Measurements from ENCODE around the gene ATP5F1E. TPM values are rescaled to one million over a fixed set of nuclear protein-coding genes. Genes with fewer than 3 reads are reported as not detected.

Gene ATP5F1E
- total and polyA plus RNA-seq, 2 donors (not counting 3 experiments of a cell fraction or from before 2014, with no cell fraction given): 29.0 to 107 TPM

- Histone ChIP-seq H3K79me2 (ENCODE audit: control insufficient read depth, insufficient read depth, low read length) (no peaks in the 10 kb centered on the region), H3K4me2 (ENCODE audit: insufficient read depth, low read length) (no peak overlapping the region), H3K27ac (ENCODE audit: insufficient read depth, low read depth, low read length) (no peak overlapping the region), H3K9me1 (replicated peaks; ENCODE audit: control insufficient read depth, extremely low read depth, insufficient read depth, low read length) (no peaks in the 10 kb centered on the region), H3K4me1 (ENCODE audit: control insufficient read depth, extremely low read depth, insufficient read depth, low read length) (peaks cover 28% of the 10 kb centered on the region), H3K27me3 (ENCODE audit: control insufficient read depth in 2 of 2, insufficient read depth in 2 of 2, low read length in 2 of 2) (no peaks in the 10 kb centered on the region), H4K20me1 (replicated peaks; ENCODE audit: control insufficient read depth, extremely low read depth, insufficient read depth, low read length) (no peaks in the 10 kb centered on the region), H3K36me3 (ENCODE audit: control insufficient read depth in 2 of 2, extremely low read depth in 1 of 2, insufficient read depth in 2 of 2, low read length in 2 of 2) (no peaks in the 10 kb centered on the region), H2AFZ (ENCODE audit: low read depth, low read length) (no peak overlapping the region), H3K9me3 (replicated peaks; ENCODE audit: control insufficient read depth, insufficient read depth, low read length) (no peaks in the 10 kb centered on the region), H3K9ac (replicated peaks; ENCODE audit: extremely low read depth, insufficient read depth, low read length) (no peak overlapping the region), H3K4me3 (replicated peaks in 1 of 3; ENCODE audit: insufficient read depth in 1 of 3, low read depth in 1 of 3, low read length in 3 of 3) (no peak overlapping the region)
- TF ChIP-seq POLR2AphosphoS5 (IDR thresholded peaks at IDR 0.05; ENCODE audit: insufficient read depth, low read depth, low read length) (no peak), MYC (IDR thresholded peaks at IDR 0.05; ENCODE audit: low read depth, low read length) (no peak), FOS (IDR thresholded peaks at IDR 0.05; ENCODE audit: borderline replicate concordance, insufficient read depth, low read length) (no peak), MAX (IDR thresholded peaks at IDR 0.05; ENCODE audit: insufficient read depth, insufficient read length) (no peak), POLR2A (IDR thresholded peaks at IDR 0.05; ENCODE audit: low read depth, low read length) (no peak), EZH2 (IDR thresholded peaks at IDR 0.05; ENCODE audit: borderline replicate concordance, low read depth, low read length, severe bottlenecking) (no peak), GATA2 (IDR thresholded peaks at IDR 0.05; ENCODE audit: insufficient read depth, insufficient read length, low read depth, low read length) (no peak), JUN (IDR thresholded peaks at IDR 0.05; ENCODE audit: borderline replicate concordance, insufficient read depth, insufficient read length, low read depth) (no peak), CTCF (IDR thresholded peaks at IDR 0.05; ENCODE audit: extremely low read depth in 1 of 2, insufficient read depth in 1 of 2, low read depth in 1 of 2, low read length in 2 of 2) (no peak)
- dilution Hi-C loops (cut with MboI; ENCODE audit: extremely low pct_ligation_motif_present, low sequenced_read_pairs) (no loop called here), intact Hi-C loops (cut with micrococcal nuclease) (loop anchor here (10.0 kb wide), 2 partner anchors 359 to 931 kb away; partner anchors contain the start of genes FAM217B, PPP1R3D and STX16)
- ChIA-PET POLR2A (no interaction called here), CTCF (no interaction called here)
- BruUV-seq (replicated peaks): no TSS peak
- no peak for FAIRE-seq
- DNase-seq (ENCODE audit: low read depth, low spot score): no peak
Measured at GRCh38 chr20:59013959-59014608, 18.1 kb downstream of the ATP5F1E start.

Data from endothelial cell of umbilical vein (primary cell).